BJ (cell line): Measurements from ENCODE around the gene TBX15. TPM values are rescaled to one million over a fixed set of nuclear protein-coding genes. Genes with fewer than 3 reads are reported as not detected.

Source experiments
- CTCF ChIA-PET: fragments of 350-600 bp; formaldehyde crosslinking; extraction: SDS; loops from one replicate; lab custom pipeline; 2021; ENCODE audit warnings: antibody characterized with exemption, inconsistent platforms; lab: Yijun Ruan, JAX
- POLR2A ChIA-PET: fragments of 300-600 bp; sonication (Branson Sonifier 250); formaldehyde crosslinking; extraction: SDS; loops from one replicate; lab custom pipeline; 2021; ENCODE audit warnings: antibody characterized with exemption; lab: Charles Lee
- DNase-seq: peaks from one replicate; pipeline ENCODE4 v3.0.0-alpha.2; 2011; ENCODE audit warnings: low read depth
- H3K27me3 ChIP-seq: 2 replicates; pipeline ENCODE4 v1.6.0; 2011; ENCODE audit warnings: low read length; ENCODE audit not compliant: control insufficient read depth, insufficient read depth
- H3K36me3 ChIP-seq: 2 replicates; pipeline ENCODE4 v1.5.1; 2011; ENCODE audit warnings: low read length; ENCODE audit not compliant: control insufficient read depth, insufficient read depth
- H3K4me3 ChIP-seq: 2 replicates; pipeline ENCODE4 v1.5.1; 2011; ENCODE audit warnings: low read depth, mild to moderate bottlenecking, control low read depth, low read length
- CTCF ChIP-seq: IDR thresholded peaks from 2 replicates; pipeline ENCODE4 v1.5.1; 2011; ENCODE audit warnings: low read depth, mild to moderate bottlenecking, control low read depth, inconsistent platforms, low read length, moderate library complexity; ENCODE audit not compliant: insufficient read depth
- polyA plus RNA-seq: library from polyadenylated mRNA; depleted of rRNA; stranded (reverse); fragments of >200 nt; gene quantifications from 2 replicates; pipeline ENCODE4 v1.2.3, GENCODE V29; 2011

TBX15 gene
- polyA plus RNA-seq, 1 experiment: 14.8 TPM

GRCh38 chr1:118945489-118945888 lies 42.7 kb downstream of the TBX15 start:
- Histone ChIP-seq H3K4me3 (no peak overlapping the region), H3K36me3 (peaks cover 1% of the 10 kb centered on the region; the same call in 1 of the 2 replicates), H3K27me3 (no peaks in the 10 kb centered on the region; the same call in 1 of the 2 replicates)
- TF ChIP-seq CTCF: no peak
- ChIA-PET CTCF (interaction anchor here (1.0 kb wide), 1 partner anchor 330 kb away, joined by 3 read pairs; no protein-coding TSS in a partner anchor), POLR2A (no interaction called here)
- DNase-seq: no peak

GRCh38 chr1:118944546-118944945 lies 43.6 kb downstream of the TBX15 start:
- DNase-seq: no peak
- no peak overlapping the region for H3K4me3 ChIP-seq
- ChIA-PET CTCF (interaction anchor here (0.9 to 1.6 kb wide), 2 partner anchors 14 to 331 kb away, joined by 3 to 6 read pairs; no protein-coding TSS in a partner anchor), POLR2A (interaction anchor here (0.6 kb wide), 1 partner anchor 15 kb away, joined by 15 read pairs; no protein-coding TSS in a partner anchor)
- peaks cover 1% of the 10 kb centered on the region; the same call in 1 of the 2 replicates for H3K36me3 ChIP-seq
- H3K27me3 ChIP-seq: no peaks in the 10 kb centered on the region
- no peak for TF ChIP-seq CTCF

GRCh38 chr1:118944133-118944532 lies 44.0 kb downstream of the TBX15 start:
- ChIA-PET POLR2A (interaction anchor here (0.6 kb wide), 1 partner anchor 15 kb away, joined by 15 read pairs; no protein-coding TSS in a partner anchor), CTCF (interaction anchor here (0.9 to 1.6 kb wide), 2 partner anchors 14 to 331 kb away, joined by 3 to 6 read pairs; no protein-coding TSS in a partner anchor)
- TF ChIP-seq CTCF: no peak
- Histone ChIP-seq H3K27me3 (no peaks in the 10 kb centered on the region), H3K4me3 (no peak overlapping the region), H3K36me3 (peaks cover 1% of the 10 kb centered on the region; the same call in 1 of the 2 replicates)
- peak; percentile 48 for DNase-seq

- POLR2A ChIA-PET: no interaction called here
- no peak for TF ChIP-seq CTCF
Measured at GRCh38 chr1:118940957-118941356, 47.2 kb downstream of the TBX15 start.

GRCh38 chr1:118937413-118938072 lies 50.6 kb downstream of the TBX15 start:
- no peak for DNase-seq
- Histone ChIP-seq H3K4me3 (no peak overlapping the region), H3K27me3 (no peaks in the 10 kb centered on the region), H3K36me3 (no peaks in the 10 kb centered on the region)
- CTCF ChIA-PET: no interaction called here
- TF ChIP-seq CTCF: no peak
- POLR2A ChIA-PET: no interaction called here

More at GRCh38 chr1:118940957-118941356, 47.2 kb downstream of the TBX15 start:
- CTCF ChIA-PET: no interaction called here
- no peak for DNase-seq
- Histone ChIP-seq H3K27me3 (no peaks in the 10 kb centered on the region), H3K36me3 (peaks cover 1% of the 10 kb centered on the region; the same call in 1 of the 2 replicates), H3K4me3 (no peak overlapping the region)
